CD8-positive, alpha-beta memory T cell (primary cell): Measurements from ENCODE around the gene FAS. TPM values are rescaled to one million over a fixed set of nuclear protein-coding genes. Genes with fewer than 3 reads are reported as not detected.

Experiments
- CTCF ChIA-PET: fragments of 350-600 bp; sonication (Branson Sonifier 250); formaldehyde crosslinking; loops from one replicate; lab custom pipeline; 2021; ENCODE audit warnings: antibody characterized with exemption; lab: Charles Lee
- POLR2A ChIA-PET: fragments of 350-600 bp; sonication (Branson Sonifier 250); formaldehyde crosslinking; loops from one replicate; lab custom pipeline; 2021; ENCODE audit warnings: antibody characterized with exemption; lab: Charles Lee
- DNase-seq, 5 donors: peaks; one replicate each; pipeline versions ENCODE4 v3.0.0 to v3.0.0-alpha.2; 2020 to 2022; ENCODE audit warnings: mixed read lengths in 1 of 5
- H3K27ac ChIP-seq: one replicate; pipeline ENCODE4 v1.7.0; 2013; ENCODE audit warnings: low read depth, mild to moderate bottlenecking, low read length, moderate library complexity
- H3K27me3 ChIP-seq: 2 replicates; pipeline ENCODE4 v1.7.0; 2013; ENCODE audit warnings: low read length, mild to moderate bottlenecking; ENCODE audit not compliant: insufficient read depth, poor library complexity, severe bottlenecking
- H3K36me3 ChIP-seq: 2 replicates; pipeline ENCODE4 v1.7.0; 2013; ENCODE audit warnings: mild to moderate bottlenecking, low read length, moderate library complexity; ENCODE audit not compliant: insufficient read depth
- H3K4me1 ChIP-seq: 2 replicates; pipeline ENCODE4 v1.7.0; 2013; ENCODE audit warnings: mild to moderate bottlenecking, low read length, moderate library complexity; ENCODE audit not compliant: insufficient read depth
- H3K4me3 ChIP-seq: 2 replicates; pipeline ENCODE4 v1.7.0; 2013; ENCODE audit warnings: mild to moderate bottlenecking, low read length
- H3K9me3 ChIP-seq: 2 replicates; pipeline ENCODE4 v1.7.0; 2013; ENCODE audit warnings: mild to moderate bottlenecking, low read length
- H3K27ac Mint-ChIP-seq, 8 donors: one replicate each; pipeline ENCODE4 v1.8.0; 2020 to 2021; ENCODE audit warnings: mixed read lengths in 8 of 8, mild to moderate bottlenecking in 6 of 8, inconsistent platforms in 3 of 8, moderate library complexity in 3 of 8
- H3K27me3 Mint-ChIP-seq, 2 donors: one replicate each; pipeline ENCODE4 v1.8.0; 2020 to 2021; ENCODE audit warnings: mixed read lengths in 2 of 2, mild to moderate bottlenecking in 1 of 2, moderate library complexity in 1 of 2
- H3K36me3 Mint-ChIP-seq, 3 donors: one replicate each; pipeline ENCODE4 v1.8.0; 2020 to 2021; ENCODE audit warnings: mixed read lengths in 3 of 3, inconsistent platforms in 1 of 3, mild to moderate bottlenecking in 1 of 3
- H3K4me1 Mint-ChIP-seq, 3 donors: one replicate each; pipeline ENCODE4 v1.8.0; 2020 to 2021; ENCODE audit warnings: mixed read lengths in 3 of 3, inconsistent platforms in 1 of 3, mild to moderate bottlenecking in 1 of 3
- H3K4me3 Mint-ChIP-seq, 7 donors: one replicate each; pipeline ENCODE4 v1.8.0; 2020 to 2021; ENCODE audit warnings: mixed read lengths in 7 of 7, mild to moderate bottlenecking in 6 of 7, moderate library complexity in 4 of 7, inconsistent platforms in 2 of 7
- H3K9me3 Mint-ChIP-seq, 5 donors: one replicate each; pipeline ENCODE4 v1.8.0; 2020 to 2022; ENCODE audit warnings: mixed read lengths in 5 of 5, mild to moderate bottlenecking in 3 of 5, moderate library complexity in 2 of 5, inconsistent platforms in 1 of 5
- polyA plus RNA-seq: library from polyadenylated mRNA; unstranded; fragments of 300-500 nt; fragmentation: Illumina TruSeq; gene quantifications from one replicate; pipeline ENCODE4 v1.2.3, GENCODE V29; 2021
- total RNA-seq, 2 experiments: library from RNA; stranded (reverse); gene quantifications; one replicate each; pipeline ENCODE4 v1.2.3, GENCODE V29; 2021

The FAS gene
- total and polyA plus RNA-seq, 3 experiments from 2014 or later: 41.6 to 78.5 (median 77.9) TPM

GRCh38 chr10:89064748-89065147 lies 74.2 kb downstream of the FAS start:
- CTCF ChIA-PET: interaction anchor here (1.5 kb wide), 1 partner anchor 10 kb away, joined by 3 read pairs; no protein-coding TSS in a partner anchor

More at GRCh38 chr10:89064748-89065147, 74.2 kb downstream of the FAS start:
- H3K4me3 ChIP-seq: no peak overlapping the region
- Mint-ChIP-seq H3K4me1 (no peaks in the 10 kb centered on the region), H3K27ac (no peak overlapping the region), H3K27me3 (no peaks in the 10 kb centered on the region), H3K4me3 (no peak overlapping the region), H3K9me3 (no peaks in the 10 kb centered on the region), H3K36me3 (peaks cover 0 to 2% (median 0%) of the 10 kb centered on the region in 3 donors)
- no peaks in the 10 kb centered on the region for H3K27me3 ChIP-seq
- H3K36me3 ChIP-seq: no peaks in the 10 kb centered on the region
- DNase-seq: no peak
- no peak overlapping the region for H3K27ac ChIP-seq
- H3K4me1 ChIP-seq: no peaks in the 10 kb centered on the region
- no peaks in the 10 kb centered on the region for H3K9me3 ChIP-seq
- POLR2A ChIA-PET: interaction anchor here (0.6 kb wide), 1 partner anchor 20 kb away, joined by 3 read pairs; no protein-coding TSS in a partner anchor

Other genes with a start within 250 kb of the FAS start
- gene LIPN, start 230.8 kb upstream of the FAS start, total RNA-seq: not detected
- gene LIPN, start 230.8 kb upstream of the FAS start, polyA plus RNA-seq: not detected
- not detected for gene LIPM, start 188.1 kb upstream of the FAS start, total RNA-seq
- not detected for gene LIPM, start 188.1 kb upstream of the FAS start, polyA plus RNA-seq
- gene ANKRD22, start 139.0 kb upstream of the FAS start, total RNA-seq: not detected
- 0.63 TPM for gene ANKRD22, start 139.0 kb upstream of the FAS start, polyA plus RNA-seq
- 10 to 100 TPM; 22.3 to 24.7 TPM for gene STAMBPL1, start 110.6 kb upstream of the FAS start, total RNA-seq
- gene STAMBPL1, start 110.6 kb upstream of the FAS start, polyA plus RNA-seq: 10.6 TPM
- gene ACTA2, start 38.0 kb upstream of the FAS start, total RNA-seq: 10 to 100 TPM; 35.0 to 37.1 TPM
- 24.4 TPM for gene ACTA2, start 38.0 kb upstream of the FAS start, polyA plus RNA-seq
- not detected for gene CH25H, start 216.5 kb downstream of the FAS start, total RNA-seq
- 0.24 TPM for gene CH25H, start 216.5 kb downstream of the FAS start, polyA plus RNA-seq